ENCODE measurements around the gene TAPBP.

- TF ChIP-seq CTCF (IDR thresholded peaks at IDR 0.05) (peak; percentile 60 to 78 (median 64)), POLR2A (IDR thresholded peaks at IDR 0.05) (no peak), EP300 (IDR thresholded peaks at IDR 0.05; ENCODE audit: low read depth) (no peak), POLR2AphosphoS5 (IDR thresholded peaks at IDR 0.05) (no peak)
Observed at GRCh38 chr6:33344701-33345697, 31.1 kb upstream of the TAPBP start.
